Measurements from ENCODE around the gene DAPK2. TPM values are rescaled to one million over a fixed set of nuclear protein-coding genes. Genes with fewer than 3 reads are reported as not detected.

The DAPK2 gene
- total RNA-seq (ENCODE audit: unreplicated experiment) = 2.6 TPM
- long read RNA-seq, partial matches to known transcripts = 0 of 1 reads
- long read RNA-seq, other reads (novel, unspliced or antisense) = 1 of 1 reads

DNA sequence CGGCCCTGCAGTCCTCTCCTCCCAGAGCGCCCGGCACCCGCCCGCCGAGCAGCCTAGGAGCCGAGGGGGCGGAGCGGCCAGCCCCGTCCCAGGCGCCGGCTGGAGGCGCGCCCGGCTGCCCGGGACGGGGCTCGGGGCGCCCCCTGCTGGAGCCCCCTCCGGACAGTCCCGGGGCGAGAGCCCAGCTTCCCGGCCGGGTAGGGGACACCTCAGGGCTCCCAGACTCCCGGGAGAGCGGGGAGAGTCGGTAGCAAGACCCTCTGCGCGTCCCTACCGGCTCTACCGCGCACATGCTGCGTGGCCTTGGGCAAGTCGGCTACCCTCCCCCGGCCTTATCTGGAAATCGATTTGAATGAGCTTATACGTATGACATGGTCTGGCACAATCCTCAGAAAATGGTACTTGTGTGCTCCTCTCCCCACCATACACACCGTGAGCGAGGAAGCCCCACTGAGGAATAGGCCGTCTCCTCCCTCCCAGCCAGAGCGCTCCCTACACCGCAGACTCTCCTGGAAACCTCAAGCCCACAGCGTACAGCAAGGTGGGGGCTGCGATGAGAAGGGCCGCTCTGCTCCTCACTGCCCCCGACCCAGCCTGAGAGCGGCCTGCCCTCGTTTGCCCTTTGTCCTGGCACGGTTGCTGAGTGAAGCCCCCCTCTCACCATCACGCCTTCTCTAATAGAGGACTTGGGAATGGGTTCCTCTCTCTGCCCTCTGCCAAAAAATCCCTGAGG, at the start of gene DAPK2:
Gene DAPK2 (minus strand): TSS at position 65 of the 733 bp plus-strand sequence. CDS start 6,224 bp downstream, outside the sequence.
- H3K4me3 Mint-ChIP-seq (ENCODE audit: unreplicated experiment) = peak within 1 kb of the TSS; percentile 55
- DNase-seq = peak; percentile 69
- H3K27me3 Mint-ChIP-seq (ENCODE audit: unreplicated experiment) = peaks cover 4% of the 10 kb centered on the region
- no peak within 1 kb of the TSS for H3K27ac Mint-ChIP-seq (ENCODE audit: unreplicated experiment)
- peaks cover 5% of the 10 kb centered on the region for H3K4me1 Mint-ChIP-seq (ENCODE audit: low read depth, unreplicated experiment)
- TF ChIP-seq, protein P1, sequence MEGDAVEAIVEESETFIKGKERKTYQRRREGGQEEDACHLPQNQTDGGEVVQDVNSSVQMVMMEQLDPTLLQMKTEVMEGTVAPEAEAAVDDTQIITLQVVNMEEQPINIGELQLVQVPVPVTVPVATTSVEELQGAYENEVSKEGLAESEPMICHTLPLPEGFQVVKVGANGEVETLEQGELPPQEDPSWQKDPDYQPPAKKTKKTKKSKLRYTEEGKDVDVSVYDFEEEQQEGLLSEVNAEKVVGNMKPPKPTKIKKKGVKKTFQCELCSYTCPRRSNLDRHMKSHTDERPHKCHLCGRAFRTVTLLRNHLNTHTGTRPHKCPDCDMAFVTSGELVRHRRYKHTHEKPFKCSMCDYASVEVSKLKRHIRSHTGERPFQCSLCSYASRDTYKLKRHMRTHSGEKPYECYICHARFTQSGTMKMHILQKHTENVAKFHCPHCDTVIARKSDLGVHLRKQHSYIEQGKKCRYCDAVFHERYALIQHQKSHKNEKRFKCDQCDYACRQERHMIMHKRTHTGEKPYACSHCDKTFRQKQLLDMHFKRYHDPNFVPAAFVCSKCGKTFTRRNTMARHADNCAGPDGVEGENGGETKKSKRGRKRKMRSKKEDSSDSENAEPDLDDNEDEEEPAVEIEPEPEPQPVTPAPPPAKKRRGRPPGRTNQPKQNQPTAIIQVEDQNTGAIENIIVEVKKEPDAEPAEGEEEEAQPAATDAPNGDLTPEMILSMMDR (IDR thresholded peaks at IDR 0.05; ENCODE audit: partially characterized antibody, unreplicated experiment) = peak; percentile 75
- peaks cover 4% of the 10 kb centered on the region for H3K9me3 Mint-ChIP-seq (ENCODE audit: unreplicated experiment)
- no peaks in the 10 kb centered on the region for H3K36me3 Mint-ChIP-seq (ENCODE audit: unreplicated experiment)

DNA sequence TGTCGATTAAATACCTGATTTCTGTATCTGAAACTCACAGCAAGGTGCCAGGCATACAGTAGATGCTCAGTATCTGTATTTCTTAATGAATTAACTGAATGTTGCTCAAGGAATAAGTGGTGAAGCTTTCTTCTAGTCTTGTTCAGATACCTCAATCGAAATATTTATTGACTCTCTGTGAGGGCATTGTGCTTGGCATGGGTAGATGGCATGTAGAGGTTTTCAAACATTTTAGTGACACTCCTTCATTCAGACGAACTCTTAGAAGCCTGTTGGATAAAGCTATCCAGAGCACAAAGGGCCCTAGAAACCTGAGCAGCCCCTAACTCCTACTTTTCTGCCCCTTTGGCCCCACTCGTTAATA, 49.1 kb upstream of the DAPK2 start:
- no peak overlapping the region for H3K27ac Mint-ChIP-seq (ENCODE audit: unreplicated experiment)
- no peak for DNase-seq
- H3K36me3 Mint-ChIP-seq (ENCODE audit: unreplicated experiment) = no peaks in the 10 kb centered on the region
- TF ChIP-seq, protein P1 (IDR thresholded peaks at IDR 0.05; ENCODE audit: partially characterized antibody, unreplicated experiment) = no peak
- H3K4me1 Mint-ChIP-seq (ENCODE audit: low read depth, unreplicated experiment) = peaks cover 25% of the 10 kb centered on the region
- peak overlapping the region; percentile 99 for H3K4me3 Mint-ChIP-seq (ENCODE audit: unreplicated experiment)
- H3K9me3 Mint-ChIP-seq (ENCODE audit: unreplicated experiment) = peaks cover 14% of the 10 kb centered on the region
- peaks cover 9% of the 10 kb centered on the region for H3K27me3 Mint-ChIP-seq (ENCODE audit: unreplicated experiment)

DNA sequence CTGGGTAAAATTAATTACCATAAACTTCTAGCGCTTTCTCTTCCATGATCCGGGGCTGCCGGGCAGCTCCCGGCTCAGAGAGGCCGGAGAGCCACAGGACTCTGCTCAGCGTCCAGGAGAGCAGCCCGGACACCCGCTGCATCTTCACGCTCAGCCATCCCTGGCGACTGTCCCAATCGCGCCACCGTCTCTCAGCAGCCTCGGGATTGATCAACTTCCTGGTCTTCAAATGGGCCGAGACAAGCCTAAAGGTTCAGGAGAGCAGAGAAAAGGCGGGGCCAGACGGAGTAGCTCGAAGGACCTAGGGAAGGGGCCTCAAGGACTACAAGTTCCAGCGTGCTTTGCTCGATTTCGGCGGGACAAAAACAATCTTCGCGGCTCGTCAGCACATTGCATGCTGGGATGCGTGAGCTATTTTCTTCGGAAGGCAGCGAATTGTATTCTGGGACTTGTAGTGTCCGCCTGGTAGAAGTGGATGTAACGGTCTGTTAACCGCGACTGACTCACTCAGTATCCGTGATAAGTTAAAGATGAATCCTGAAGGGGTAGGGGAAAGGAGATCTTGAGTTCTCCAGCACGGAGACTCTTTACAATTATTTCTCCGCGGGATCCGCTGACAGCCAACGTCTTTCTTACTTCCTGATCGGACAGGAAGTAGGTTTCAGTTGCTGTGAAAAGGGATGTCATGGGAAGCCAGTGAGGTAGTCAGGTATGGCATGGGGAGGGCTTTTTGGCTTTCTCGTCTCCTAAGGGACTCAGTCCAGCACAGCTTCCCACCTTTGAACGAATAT, 47.5 kb upstream of the DAPK2 start, which contains the start of gene CIAO2A:
Gene CIAO2A (minus strand): TSS at position 212 of the 791 bp plus-strand sequence. CDS start 70 bp downstream, at position 142.
- H3K27ac Mint-ChIP-seq (ENCODE audit: unreplicated experiment) = peak within 1 kb of the TSS; percentile 99
- H3K36me3 Mint-ChIP-seq (ENCODE audit: unreplicated experiment) = no peaks in the 10 kb centered on the region
- H3K9me3 Mint-ChIP-seq (ENCODE audit: unreplicated experiment) = peaks cover 14% of the 10 kb centered on the region
- DNase-seq = peak; percentile 88
- H3K4me3 Mint-ChIP-seq (ENCODE audit: unreplicated experiment) = peak within 1 kb of the TSS; percentile 99
- peaks cover 20% of the 10 kb centered on the region for H3K4me1 Mint-ChIP-seq (ENCODE audit: low read depth, unreplicated experiment)
- H3K27me3 Mint-ChIP-seq (ENCODE audit: unreplicated experiment) = peaks cover 11% of the 10 kb centered on the region
- TF ChIP-seq, protein P1 (IDR thresholded peaks at IDR 0.05; ENCODE audit: partially characterized antibody, unreplicated experiment) = no peak

DNA sequence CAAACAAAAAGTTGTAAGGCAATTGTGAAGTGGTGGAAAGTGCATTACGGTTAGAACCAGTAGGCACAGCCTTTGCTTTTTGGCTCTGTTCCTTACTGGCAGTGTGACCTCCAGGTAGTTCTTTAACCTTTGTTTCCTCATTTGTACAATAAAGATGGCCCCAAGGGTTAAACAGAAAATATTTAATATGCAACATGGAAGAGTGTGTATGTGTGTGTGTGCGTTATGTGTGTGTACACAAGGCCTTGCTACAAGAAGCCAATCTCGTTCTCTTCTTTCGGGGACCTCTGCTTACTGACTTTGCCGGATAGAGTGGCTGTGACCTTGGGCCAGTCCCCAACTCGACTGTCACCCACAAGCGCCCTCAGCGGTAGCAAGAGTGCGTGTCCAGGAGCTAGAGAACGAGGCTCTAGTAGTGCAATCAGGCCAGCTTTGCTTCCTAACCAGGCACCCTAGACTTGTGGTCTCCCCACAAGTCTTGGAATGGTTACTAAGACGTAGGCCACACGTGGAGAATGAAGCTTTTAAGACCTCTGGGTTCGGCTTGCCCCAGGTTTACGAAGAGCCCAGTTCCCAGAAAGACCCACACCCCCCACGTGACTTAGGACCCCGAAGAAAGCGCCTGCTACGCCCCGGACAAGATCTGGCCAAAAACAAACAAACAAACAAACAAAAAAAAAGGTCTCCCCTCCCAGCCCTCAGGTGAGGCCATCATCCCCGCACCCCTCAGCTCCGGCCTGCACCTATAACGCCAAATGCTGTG, 46.8 kb upstream of the DAPK2 start:
- Mint-ChIP-seq H3K27ac (ENCODE audit: unreplicated experiment) (peak overlapping the region; percentile 99), H3K36me3 (ENCODE audit: unreplicated experiment) (peaks cover under 1% of the 10 kb centered on the region), H3K4me3 (ENCODE audit: unreplicated experiment) (peak overlapping the region; percentile 99), H3K4me1 (ENCODE audit: low read depth, unreplicated experiment) (peaks cover 19% of the 10 kb centered on the region), H3K9me3 (ENCODE audit: unreplicated experiment) (peaks cover 14% of the 10 kb centered on the region), H3K27me3 (ENCODE audit: unreplicated experiment) (peaks cover 11% of the 10 kb centered on the region)
- TF ChIP-seq, protein P1 (IDR thresholded peaks at IDR 0.05; ENCODE audit: partially characterized antibody, unreplicated experiment) = no peak
- DNase-seq = peak; percentile 45
